Posterior cingulate gyrus (tissue), 11 donors: Measurements from ENCODE around the gene TIMM50.

Source experiments
- DNase-seq, 10 donors: peaks; one replicate each; pipeline versions ENCODE4 v3.0.0 to v3.0.0-alpha.2; 2020 to 2021; ENCODE audit warnings: mixed read lengths in 3 of 10
- intact Hi-C: fragments of 100-400 bp; cut with DNase I; formaldehyde crosslinking; loops from one replicate; pipeline ENCODE4 v1.15.1; 2023

TIMM50 gene

DNA sequence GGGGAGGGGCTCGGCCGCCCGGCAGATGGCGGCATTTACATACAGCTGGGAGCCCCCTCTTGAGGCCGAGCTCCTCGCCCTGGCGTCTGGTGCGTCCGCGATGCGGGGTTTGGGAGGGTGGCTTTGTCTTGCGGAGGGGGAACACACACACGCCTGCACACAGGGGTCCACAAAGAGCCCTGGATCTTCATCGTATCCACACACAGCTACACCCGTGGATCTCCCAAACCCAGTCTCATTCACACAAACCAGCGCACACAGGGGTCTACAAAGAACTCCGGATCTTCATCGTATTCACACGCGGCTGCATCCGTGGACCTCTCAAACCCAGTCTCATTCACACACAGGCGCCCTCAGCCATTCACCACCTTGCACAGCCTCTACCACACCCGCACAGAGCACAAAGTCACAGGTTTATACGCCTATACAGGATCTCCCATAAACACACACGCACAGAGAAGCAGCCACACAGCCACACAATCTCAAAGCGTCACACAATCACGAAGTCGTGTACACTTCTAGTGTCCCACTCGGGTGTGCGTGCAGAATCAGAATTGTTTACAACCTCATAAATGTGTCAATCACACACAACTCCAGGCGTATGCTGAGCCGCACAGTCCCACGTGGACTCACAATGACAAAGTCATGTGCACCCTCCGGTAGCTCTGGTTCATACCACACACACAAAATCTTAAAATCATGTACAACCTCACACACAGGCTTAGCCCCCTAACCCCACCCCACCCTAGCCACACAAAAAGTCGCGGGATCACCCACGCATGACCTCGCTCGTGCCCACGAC, 17.6 kb downstream of the TIMM50 start:
- peak in 6 of 10 donors; percentile 31 to 89 (median 47) for DNase-seq

DNA sequence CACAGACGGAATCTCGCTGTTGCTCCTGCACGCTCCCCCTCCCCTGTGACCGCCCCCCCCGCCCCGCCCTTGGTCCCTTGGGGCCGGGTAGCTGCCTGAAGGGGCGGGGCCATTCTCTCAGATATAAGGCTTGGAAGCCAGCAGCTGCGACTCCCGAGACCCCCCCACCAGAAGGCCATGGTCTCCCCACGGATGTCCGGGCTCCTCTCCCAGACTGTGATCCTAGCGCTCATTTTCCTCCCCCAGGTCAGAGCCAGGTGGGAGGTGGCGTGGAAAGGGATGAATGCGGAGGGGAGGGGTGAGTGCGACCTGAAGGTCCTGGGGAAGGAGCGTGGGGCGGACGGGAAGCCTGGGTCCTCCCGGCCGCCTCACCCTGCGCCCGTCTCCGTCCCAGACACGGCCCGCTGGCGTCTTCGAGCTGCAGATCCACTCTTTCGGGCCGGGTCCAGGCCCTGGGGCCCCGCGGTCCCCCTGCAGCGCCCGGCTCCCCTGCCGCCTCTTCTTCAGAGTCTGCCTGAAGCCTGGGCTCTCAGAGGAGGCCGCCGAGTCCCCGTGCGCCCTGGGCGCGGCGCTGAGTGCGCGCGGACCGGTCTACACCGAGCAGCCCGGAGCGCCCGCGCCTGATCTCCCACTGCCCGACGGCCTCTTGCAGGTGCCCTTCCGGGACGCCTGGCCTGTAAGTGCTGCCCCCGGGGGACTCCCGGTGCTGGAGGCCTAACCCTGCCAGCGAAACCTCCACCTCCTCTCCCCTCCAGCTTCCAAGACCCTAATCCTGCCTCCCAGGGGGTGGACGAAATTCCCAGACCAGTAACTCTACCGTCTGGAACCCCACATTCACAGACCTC, 18.4 kb downstream of the TIMM50 start, which contains the start of gene DLL3:
Gene DLL3, plus strand, starts transcription at position 150 of the 845 bp plus-strand sequence. Its CDS starts 28 bp downstream, at position 178.
- no peak for DNase-seq
- intact Hi-C loops, result no loop called here

More for the DNA sequence above, 17.6 kb downstream of the TIMM50 start:
- intact Hi-C loops, result no loop called here

DNA sequence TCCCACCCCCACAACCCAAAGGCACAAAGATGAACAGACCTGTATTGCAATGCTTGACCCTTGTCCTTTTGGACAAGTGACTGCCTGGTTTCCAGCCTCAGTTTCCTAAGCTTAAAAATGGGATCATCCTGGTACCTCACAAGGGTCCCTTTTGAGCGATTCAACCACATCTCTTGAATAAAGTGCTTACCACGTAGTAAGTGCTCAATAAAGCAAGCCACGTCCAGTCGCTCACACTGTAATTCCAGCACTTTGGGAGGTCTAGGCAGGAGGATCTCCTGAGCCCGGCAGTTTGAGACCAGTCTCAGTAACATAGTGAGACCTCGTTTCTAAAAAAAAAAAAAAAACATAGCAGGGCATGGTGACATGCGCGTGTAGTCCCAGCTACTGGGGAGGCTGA, 19.3 kb downstream of the TIMM50 start:
- no peak for DNase-seq
- intact Hi-C loops, result no loop called here

DNA sequence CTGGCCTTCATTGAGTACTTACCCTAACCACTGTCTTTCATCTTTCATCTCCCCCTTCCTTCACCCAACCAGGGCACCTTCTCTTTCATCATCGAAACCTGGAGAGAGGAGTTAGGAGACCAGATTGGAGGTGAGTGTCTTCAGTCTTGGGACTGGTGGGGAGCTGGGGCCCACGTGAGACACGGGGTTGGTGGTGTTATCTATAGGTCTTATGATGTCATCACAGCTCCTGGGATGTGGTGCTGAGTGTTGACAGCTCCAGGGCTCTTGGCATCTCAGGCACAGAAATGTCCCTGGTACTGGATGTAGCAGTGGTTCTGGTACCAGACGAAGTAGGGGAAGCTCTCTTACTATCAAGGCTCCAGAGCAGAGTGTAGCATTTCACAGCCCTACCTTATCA, 19.9 kb downstream of the TIMM50 start:
- no peak for DNase-seq
- intact Hi-C loops, result no loop called here

DNA sequence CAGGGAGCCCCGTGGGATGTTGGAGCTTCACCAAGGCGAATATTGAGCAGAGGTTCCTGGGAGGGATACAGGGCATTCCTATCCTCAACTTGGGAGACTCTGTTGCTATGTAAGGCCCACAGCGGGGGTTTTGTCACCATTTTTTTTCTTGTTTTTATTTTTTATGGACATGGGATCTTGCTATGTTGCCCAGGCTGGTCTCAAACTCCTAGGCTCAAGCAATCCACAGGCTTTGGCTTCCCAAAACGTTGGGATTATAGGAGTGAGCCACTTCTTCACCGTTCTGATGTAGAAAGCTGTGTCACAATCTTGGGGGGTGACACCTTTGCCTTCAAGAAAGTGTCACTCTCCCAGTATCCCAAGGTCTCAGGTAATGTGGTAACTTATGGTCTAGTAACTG, 20.7 kb downstream of the TIMM50 start:
- intact Hi-C loops, result no loop called here
- DNase-seq, result no peak

DNA sequence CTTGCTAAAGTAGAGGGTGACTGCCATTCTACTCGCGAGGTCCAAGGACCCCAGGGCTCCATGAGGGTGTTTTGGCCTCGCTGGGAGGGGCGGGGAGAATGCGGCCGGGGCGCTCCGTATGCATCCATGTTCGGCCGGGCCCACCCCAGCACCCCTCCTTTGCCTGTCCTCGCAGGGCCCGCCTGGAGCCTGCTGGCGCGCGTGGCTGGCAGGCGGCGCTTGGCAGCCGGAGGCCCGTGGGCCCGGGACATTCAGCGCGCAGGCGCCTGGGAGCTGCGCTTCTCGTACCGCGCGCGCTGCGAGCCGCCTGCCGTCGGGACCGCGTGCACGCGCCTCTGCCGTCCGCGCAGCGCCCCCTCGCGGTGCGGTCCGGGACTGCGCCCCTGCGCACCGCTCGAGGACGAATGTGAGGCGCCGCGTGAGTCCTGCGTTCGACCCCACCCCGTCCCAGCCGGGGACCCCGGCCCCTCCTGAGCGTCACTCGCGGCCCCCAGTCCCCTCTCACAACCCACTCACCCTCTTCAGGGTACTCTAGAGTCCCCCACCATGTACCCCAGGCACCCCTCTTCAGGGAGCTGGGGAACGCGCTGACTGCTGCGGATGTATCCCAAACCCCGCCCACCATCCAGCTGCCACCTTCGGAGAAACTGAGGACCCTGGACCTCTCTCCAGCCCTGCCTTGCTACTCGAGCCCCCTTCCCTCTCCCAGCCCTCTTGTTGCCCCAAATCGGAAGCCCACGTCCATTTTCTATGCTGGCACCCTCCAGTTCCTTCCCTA, 22.2 kb downstream of the TIMM50 start:
- no peak for DNase-seq
- intact Hi-C loops, result no loop called here

DNA sequence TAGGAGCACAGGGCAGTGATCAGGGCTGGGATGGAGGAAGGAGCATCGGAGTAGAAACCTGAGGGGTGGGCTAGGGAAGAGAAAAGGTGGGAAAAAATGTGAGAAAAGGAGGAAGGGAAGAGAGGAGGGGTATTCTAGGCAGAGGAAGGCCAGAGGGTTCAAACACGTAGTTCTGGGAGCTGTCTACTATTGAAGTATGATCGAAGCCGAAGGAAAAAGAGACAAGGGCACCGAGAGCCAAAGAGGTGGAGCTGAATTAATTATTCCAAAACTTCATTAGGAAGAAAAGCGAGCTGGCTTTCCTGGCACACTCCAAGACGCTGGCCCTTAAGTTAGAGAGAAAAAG, 25.9 kb downstream of the TIMM50 start:
- DNase-seq, result no peak
- intact Hi-C loops, result no loop called here

DNA sequence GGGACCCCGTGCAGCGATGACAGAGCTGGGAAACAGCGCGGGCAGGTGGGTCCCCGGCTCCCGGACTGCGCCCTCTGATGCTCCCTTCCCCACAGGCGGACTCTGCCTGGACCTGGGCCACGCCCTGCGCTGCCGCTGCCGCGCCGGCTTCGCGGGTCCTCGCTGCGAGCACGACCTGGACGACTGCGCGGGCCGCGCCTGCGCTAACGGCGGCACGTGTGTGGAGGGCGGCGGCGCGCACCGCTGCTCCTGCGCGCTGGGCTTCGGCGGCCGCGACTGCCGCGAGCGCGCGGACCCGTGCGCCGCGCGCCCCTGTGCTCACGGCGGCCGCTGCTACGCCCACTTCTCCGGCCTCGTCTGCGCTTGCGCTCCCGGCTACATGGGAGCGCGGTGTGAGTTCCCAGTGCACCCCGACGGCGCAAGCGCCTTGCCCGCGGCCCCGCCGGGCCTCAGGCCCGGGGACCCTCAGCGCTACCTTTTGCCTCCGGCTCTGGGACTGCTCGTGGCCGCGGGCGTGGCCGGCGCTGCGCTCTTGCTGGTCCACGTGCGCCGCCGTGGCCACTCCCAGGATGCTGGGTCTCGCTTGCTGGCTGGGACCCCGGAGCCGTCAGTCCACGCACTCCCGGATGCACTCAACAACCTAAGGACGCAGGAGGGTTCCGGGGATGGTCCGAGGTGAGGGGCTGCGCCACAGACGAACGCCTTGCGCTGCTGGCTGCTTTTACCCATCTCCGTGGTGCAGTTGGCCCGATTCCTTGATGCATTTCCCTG, 26.5 kb downstream of the TIMM50 start:
- peak in 7 of 10 donors; percentile 25 to 91 (median 49) for DNase-seq
- intact Hi-C loops, result no loop called here

DNA sequence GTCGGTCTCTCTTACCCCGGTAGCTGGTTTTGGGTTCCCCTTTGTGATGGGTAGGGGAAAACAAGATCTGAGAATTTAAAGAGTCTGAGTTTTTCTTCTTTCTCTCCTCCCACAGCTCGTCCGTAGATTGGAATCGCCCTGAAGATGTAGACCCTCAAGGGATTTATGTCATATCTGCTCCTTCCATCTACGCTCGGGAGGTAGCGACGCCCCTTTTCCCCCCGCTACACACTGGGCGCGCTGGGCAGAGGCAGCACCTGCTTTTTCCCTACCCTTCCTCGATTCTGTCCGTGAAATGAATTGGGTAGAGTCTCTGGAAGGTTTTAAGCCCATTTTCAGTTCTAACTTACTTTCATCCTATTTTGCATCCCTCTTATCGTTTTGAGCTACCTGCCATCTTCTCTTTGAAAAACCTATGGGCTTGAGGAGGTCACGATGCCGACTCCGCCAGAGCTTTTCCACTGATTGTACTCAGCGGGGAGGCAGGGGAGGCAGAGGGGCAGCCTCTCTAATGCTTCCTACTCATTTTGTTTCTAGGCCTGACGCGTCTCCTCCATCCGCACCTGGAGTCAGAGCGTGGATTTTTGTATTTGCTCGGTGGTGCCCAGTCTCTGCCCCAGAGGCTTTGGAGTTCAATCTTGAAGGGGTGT, 27.2 kb downstream of the TIMM50 start:
- no peak for DNase-seq
- intact Hi-C loops, result no loop called here

DNA sequence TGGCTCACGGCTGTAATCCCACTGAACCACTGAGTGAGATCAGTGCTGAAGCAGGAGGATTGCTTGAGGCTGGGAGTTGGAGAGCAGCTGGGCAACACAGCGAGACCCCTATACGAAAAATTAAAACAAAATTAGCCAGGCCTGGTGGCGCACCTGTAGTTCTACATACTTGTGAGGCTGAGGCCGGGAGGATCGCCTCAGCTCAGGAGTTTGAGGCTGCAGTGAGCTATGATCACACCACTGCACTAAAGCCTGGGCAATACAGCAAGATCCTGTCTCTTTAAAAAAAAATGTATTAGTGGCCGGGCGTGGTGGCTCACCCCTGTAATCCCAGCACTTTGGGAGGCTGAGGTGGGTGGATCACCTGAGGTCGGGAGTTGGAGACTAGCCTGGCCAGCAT, 28.0 kb downstream of the TIMM50 start:
- no peak for DNase-seq
- intact Hi-C loops, result no loop called here

DNA sequence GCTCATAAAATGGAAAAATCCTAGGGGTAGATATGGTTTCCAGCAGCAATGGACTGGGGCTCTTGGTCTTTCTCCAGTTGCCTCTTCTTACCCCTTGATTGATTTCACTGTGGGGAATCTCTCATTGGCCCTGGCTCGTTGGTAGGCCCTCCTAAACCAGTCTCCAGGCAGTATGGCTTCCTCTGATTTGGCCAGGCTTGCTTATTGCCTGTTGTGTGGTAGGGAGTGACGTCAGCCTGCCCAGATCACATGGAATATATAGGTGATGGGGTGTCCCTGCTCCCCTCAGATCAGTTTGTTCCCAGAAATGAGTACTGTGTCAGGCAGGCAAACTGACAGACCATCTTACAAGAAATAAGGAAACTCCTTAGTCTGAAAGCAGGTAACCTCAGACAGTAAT, 28.6 kb downstream of the TIMM50 start:
- intact Hi-C loops, result no loop called here
- DNase-seq, result no peak

DNA sequence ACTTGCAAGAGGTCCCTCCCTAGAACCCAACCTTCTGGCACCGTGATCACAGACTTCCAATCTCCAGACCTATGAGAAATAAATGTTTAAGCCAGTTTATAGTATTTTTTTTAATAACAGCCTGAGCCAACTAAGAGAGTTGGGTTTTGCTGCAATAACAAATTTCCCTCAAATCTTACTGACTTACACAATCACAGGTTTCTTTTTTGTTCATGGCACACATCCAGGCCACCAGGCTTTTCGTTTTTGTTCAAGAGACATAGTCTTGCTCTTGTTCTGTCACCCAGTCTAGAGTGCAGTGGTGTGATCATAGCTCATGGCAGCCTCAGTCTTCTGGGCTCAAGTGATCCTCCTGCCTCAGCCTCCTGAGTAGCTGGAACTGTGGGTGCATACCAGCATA, 32.4 kb downstream of the TIMM50 start:
- DNase-seq, result peak in 1 of 10 donors; percentile 17
- intact Hi-C loops, result no loop called here

DNA sequence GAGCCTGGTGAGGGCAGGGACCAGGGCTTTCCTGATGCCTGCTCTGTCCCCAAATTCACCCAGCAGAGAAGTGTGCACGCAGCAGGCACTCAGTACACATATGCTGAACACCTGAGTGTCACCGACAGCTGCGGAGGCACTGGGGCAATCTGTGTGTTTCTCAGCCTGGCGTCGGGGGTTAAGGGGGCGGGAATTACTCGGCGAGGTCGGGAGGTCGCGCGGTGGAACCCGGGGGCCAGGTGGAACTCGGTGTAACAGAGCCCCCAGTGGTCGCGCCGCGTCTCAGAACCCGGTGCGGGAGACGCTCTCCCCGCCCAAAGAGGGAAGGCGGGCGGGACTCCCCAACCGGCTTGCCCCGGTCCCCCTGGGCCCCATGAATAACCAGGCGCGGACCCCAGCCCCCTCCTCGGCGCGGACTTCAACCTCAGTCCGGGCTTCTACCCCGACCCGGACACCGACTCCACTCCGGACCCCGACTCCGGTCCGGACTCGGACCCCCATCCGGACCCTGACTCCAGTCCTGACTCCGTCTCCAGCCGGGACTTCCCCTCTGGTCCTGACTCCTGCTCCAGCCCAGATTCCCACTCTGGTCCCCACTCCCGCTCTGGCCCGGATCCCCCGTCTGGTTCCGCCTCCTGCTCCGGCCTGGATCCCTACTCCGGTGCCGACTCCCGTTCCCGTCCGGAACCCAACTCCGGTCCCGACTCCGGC, 34.4 kb downstream of the TIMM50 start, which contains the start of gene SELENOV:
Gene SELENOV, plus strand, starts transcription at position 300 of the 711 bp plus-strand sequence. Its CDS starts 74 bp downstream, at position 374.
- DNase-seq, result peak in 3 of 10 donors; percentile 70 to 84 (median 78)
- intact Hi-C loops, result no loop called here

DNA sequence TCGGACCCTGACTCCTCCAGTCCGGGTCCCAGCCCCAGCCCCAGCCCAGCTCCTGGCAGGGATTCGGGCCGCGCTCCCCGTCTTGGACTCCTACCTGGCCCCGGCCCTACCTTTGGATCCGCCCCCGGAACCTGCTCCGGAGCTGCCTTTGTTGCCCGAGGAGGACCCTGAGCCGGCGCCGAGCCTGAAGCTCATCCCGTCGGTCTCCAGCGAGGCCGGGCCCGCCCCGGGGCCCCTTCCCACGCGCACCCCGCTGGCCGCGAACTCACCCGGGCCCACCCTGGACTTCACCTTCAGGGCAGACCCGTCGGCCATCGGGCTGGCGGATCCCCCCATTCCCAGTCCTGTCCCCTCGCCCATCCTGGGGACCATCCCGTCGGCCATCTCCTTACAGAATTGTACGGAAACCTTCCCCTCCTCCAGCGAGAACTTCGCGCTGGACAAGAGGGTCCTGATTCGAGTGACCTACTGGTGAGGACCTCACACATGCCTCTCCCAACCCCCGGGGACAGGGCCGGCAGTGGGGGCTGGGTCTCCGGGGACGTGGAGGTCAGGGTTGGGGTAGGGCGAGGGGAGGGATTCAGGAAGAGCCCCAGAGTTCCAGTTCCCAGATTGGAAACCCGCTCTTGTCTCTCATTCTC, 35.0 kb downstream of the TIMM50 start:
- intact Hi-C loops, result no loop called here
- DNase-seq, result peak in 3 of 10 donors; percentile 67 to 79 (median 68)

DNA sequence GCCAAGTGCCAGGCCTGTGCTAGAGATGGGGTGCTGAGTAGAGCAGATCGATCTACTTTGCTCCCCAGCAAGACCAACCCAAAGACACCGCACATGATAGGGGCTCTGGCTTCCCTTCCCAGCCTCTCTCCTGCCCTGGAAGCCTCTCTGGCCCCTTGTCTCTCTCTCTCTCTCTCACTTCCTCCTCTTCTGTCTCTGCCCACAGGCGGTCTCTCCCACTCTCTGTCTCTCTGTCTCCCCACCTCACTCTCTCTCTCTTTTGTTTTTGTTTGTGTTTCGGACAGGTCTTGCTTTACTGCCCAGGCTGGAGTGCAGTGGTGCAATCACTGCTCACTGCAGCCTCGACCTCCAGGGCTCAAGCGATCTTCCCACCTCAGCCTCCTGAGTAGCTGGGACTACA, 35.6 kb downstream of the TIMM50 start:
- DNase-seq, result peak in 1 of 10 donors; percentile 26
- intact Hi-C loops, result no loop called here

DNA sequence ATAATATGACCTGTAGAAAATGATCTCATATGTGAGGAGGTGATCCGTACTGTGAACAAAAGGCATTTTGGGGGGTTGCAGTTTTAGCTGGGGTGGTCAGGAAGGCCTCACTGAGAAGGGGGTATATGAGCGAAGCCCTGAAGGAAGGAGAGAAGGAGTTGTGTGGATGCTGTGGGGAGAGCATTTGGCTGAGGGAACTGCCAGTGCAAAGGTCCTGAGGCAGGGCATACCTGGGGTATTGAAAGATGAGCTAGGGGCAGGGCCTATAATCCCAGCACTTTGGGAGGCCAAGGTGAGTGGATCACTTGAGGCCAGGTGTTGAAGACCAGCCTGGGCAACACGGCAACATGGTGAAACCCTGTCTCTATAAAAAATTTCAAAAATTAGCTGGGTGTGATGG, 36.8 kb downstream of the TIMM50 start:
- intact Hi-C loops, result no loop called here
- DNase-seq, result peak in 1 of 10 donors; percentile 4

DNA sequence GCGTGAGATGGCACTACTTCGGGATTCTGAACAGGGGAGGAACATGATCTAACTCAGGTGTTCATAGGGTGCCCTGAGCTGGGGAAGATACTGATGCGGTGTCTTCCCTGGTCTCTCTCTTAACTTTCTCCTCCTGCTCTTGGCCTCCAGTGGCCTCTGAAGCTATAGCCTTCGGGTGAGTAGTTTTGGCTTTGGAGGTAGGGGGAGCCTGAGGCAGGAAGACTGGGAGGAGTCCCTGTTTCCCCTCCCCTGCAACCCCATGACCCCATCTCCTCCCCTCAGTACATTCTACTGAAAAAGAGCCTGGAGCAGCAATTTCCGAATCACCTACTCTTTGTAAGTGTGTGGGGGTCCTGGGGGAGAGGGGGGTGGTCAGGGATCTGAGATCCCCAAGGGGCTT, 37.8 kb downstream of the TIMM50 start:
- intact Hi-C loops, result no loop called here
- DNase-seq, result no peak

DNA sequence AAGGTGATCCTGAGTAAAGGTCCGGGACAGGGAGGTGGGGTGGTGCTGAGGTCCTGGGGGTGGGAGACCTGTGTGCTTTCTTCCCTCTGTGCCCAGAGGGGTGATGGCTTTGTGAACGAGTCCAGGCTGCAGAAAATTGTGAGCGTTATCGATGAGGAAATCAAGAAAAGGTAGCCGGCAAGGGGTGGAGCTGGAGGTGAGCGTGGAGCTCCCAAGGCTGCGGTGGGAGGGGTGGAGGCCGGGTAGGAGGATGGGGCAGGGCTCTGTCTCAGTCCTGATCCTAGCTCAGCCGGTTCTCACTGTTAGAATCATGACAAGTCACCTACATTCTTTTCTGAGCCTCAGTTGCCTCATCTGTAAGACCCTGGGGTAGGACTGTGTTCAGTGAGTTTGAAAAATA, 38.3 kb downstream of the TIMM50 start:
- intact Hi-C loops, result no loop called here
- DNase-seq, result peak in 3 of 10 donors; percentile 39 to 53 (median 46)
